Erythroblast (primary cell): ENCODE data around the gene LRCH3.

Experiments used
- GATA1 ChIP-seq: IDR thresholded peaks from 2 replicates; pipeline ENCODE4 v1.6.1; 2011; ENCODE audit warnings: low read depth, mild to moderate bottlenecking, control low read depth, low read length, moderate library complexity
- POLR2A ChIP-seq: IDR thresholded peaks from 2 replicates; pipeline ENCODE4 v1.6.1; 2011; ENCODE audit warnings: mild to moderate bottlenecking, low read length

DNA sequence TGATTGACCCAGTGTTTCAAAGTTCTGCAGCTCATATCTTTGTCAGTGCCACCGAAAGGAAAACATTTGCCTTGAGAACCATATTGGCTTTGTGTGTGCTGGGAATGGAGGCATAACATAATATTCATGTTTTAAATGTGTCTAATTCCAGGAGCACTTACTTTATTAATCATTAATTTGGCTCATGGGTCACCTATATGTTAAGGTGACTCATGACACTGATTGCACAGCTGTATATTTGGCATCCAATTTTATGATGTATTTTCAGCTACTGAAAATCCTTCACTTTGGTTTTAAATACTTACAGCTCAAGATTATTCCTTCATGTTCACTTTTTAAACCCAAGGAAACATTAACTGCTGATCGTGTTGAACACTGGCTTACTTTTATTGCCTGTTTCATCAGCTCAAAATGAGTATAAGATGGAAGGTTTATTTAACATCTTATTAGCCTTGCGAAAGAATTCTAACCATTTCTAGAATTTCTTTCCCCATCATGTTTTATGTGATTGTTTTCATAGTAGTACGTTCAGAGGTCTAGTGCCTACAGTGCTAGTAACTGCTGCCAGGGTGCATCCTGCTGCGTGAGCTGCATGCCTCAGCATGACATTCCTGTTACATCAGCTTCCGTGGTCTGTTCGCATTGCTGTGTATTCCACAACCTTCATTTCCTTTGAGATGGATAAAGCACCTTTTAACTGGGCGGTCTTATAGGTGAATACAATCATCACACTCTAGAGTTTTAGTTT lies 63.7 kb downstream of the LRCH3 start:
- TF ChIP-seq POLR2A, result no peak
- TF ChIP-seq GATA1, result no peak
